Measurements from ENCODE around the gene DEGS2.
"Not testable (repeated sequence)": the region's sequence is repeated elsewhere in the genome, so short reads cannot be mapped to it uniquely, and the experiment has no call there.

Gene DEGS2

GRCh38 chr14:100180671-100181070 is 21.2 kb upstream of the DEGS2 start:
- not testable (repeated sequence) for DNase-seq

- no peak for DNase-seq
Measured at GRCh38 chr14:100178691-100179090, 19.2 kb upstream of the DEGS2 start.

DNA sequence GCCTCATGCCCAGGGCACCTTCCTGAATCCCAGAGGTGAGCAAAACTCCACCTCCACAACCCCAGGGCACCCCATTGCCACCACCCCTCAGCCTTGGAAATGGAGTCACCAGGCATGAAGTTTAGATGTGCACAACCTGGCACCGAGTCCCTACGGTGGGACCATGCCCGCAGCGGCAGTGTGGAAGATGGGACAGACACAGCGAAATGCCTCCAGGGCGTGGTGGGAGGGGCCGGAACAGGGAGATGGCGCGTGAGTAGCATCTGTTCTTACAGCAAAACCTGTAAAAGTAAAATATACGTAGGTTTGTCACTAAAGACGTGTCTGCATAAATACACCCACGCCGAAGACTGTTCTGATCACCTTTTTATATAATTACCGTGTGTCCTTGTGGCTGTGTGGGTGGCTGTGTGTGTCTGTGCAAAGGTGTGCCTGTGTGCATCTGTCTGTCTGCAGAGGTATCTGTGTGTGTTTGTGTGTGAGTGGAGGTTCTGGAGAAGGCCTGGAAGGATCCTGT is 17.4 kb upstream of the DEGS2 start:
- DNase-seq, result no peak

DNA sequence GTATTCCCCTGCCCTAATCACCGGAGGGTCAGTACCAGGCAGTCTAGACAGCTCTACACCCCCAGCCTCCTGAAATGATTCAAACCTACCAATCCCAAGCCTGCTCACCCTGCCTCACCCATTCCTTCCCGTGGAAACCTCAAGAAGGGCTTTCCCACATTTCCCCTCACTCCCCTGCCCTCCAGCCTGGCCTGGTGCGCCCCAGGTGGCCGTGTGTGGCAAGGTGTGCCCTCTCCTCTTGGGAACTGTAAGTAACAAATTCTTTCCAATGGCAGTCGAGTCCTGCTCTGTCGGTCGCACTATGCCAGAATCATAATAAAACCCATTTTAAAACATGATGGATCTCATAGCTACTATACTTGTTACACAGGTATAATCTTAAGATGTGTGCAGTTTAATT is 13.9 kb upstream of the DEGS2 start:
- no peak for DNase-seq

GRCh38 chr14:100172811-100173210 is 13.4 kb upstream of the DEGS2 start:
- no peak for DNase-seq

DNA sequence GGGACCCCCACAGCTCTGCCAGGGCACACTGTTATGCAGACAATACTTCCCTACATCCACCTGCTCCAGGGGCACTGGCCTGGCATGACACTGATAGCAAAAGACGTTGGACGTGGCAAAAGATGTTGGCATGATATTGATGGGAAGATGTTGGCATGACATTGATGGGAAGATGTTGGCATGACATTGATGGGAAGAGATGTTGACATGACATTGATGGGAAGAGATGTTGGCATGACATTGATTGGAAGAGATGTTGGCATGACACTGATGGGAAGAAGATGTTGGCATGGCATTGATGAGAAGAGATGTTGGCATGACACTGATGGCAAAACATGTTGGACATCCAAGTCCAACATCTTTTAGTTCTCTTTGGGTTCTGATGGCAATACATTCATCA is 11.4 kb upstream of the DEGS2 start:
- no peak for DNase-seq

DNA sequence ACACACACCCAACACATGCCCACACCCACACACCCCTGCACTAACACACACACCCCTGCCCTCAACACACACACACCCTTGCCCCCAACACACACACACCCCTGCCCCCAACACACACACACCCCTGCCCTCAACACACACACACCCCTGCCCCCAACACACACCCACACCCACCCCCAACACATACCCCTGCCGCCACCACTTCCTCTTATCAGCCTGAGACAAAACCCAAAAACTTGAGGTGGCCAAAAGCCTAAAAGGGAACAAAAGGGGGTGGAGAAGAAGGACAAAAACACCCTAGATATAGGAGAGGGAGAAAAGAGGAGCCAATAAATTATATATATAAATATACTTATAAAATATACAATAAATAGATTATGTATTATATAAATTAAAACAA is 9.1 kb upstream of the DEGS2 start:
- DNase-seq, result no peak

DNA sequence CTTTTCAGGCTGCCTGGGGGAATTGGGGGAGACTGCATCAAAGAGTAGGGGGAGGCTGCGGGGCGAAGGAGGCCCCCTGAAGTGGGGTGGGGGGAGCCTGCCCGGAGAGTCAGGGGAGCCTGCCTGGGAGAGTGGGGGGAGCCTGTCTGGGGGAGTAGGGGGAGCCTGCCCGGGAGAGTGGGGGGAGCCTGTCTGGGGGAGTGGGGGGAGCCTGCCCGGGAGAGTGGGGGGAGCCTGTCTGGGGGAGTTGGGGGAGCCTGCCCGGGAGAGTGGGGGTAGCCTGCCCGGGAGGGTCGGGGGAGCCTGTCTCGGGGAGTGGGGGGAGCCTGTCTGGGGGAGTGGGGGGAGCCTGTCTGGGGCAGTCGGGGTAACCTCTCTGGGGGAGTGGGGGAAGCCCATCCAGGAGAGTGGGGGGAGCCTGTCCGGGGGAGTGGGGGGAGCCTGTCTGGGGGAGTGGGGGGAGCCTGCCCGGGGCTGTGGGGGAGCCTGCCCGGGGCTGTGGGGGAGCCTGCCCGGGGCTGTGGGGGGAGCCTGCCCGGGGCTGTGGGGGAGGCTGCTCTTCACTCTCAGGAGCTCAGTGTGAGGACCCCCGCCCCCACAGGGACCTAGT is 6.5 kb upstream of the DEGS2 start:
- no peak for DNase-seq

DNA sequence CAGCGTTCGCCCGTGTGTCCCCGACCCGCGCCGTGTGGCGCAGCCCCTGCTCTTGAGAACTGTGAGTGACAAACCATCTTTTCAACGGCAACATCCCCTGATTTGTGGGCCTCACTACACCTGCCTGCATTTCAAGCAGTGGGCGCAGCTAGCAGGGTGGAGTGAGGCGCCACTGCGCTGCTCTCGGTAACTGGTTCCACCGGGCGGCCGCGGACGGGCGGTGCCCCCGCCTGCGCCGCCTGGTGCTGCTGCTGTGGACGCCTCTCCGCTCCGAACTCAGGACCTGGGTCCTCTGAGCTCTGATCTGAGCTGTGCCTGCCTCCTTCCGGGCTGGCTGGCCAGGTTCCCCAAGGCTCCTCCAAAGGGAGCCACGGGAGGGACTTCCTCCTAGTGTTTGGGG is 5.9 kb upstream of the DEGS2 start:
- DNase-seq, result no peak

- DNase-seq, result no peak
Measured at GRCh38 chr14:100160534-100160916, 1.1 kb upstream of the DEGS2 start.

GRCh38 chr14:100159865-100160533 is 554 bp upstream of the DEGS2 start:
- DNase-seq, result no peak

DNA sequence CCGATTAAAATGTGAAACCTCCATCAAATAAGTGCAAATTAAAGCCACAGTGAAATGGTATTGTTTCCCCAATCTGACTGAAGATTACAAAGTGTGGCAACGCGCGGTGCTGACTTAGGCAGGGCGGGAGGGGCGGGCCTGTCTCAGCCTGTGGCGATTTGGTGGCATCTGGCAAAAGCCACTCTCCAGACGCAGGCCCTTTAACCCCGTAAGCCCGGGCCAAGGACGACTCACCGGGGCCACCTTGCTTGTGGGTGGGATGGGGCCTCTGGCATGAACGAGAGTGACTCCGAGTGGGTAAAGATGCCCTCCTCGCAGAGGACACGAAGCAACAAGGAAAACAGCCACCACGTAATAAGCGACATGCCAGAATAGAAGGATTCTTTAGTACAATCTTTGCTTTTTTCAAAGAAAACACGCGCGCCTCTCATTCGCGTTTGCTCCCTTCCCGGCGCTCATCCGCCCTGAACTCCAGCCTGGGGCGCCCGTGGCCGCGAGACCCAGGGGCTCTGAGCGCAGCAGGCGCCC is 815 bp downstream of the DEGS2 start:
- no peak for DNase-seq

DNA sequence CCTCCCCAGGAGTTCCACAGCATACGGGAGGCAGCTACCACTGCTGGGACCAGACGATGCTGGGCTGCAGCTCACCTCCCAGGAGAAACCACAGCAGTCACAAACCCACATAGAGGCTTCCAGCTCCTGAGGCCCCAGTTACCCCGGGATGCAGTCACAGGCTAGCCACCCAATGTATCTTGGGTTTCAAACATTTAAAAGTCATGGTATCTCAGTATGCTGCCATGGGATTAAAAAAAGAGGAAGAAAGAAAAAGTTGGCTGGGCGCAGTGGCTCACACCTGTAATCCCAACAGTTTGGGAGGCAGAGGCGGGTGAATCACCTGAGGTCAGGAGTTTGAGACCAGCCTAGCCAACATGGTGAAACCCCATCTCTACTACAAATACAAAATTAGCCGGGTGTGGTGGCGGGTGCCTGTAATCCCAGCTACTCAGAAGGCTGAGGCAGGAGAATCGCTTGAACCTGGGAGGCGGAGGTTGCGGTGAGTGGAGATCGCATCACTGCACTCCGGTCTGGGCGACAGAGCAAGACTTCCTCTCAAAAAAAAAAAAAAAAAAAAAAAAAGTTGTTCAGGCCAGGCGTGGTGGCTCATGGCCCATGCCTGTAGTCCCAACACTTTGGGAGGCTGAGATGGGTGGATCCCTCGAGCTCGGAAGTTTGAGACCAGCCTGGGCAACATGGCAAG is 1.8 kb downstream of the DEGS2 start:
- DNase-seq, result not testable (repeated sequence)

GRCh38 chr14:100156776-100157175 is 2.7 kb downstream of the DEGS2 start:
- DNase-seq, result no peak

- DNase-seq, result no peak
Measured at GRCh38 chr14:100155756-100156616, 3.5 kb downstream of the DEGS2 start.

- DNase-seq, result peak in 1 of 56 donors; percentile 14
Measured at GRCh38 chr14:100155049-100155621, 4.3 kb downstream of the DEGS2 start.

DNA sequence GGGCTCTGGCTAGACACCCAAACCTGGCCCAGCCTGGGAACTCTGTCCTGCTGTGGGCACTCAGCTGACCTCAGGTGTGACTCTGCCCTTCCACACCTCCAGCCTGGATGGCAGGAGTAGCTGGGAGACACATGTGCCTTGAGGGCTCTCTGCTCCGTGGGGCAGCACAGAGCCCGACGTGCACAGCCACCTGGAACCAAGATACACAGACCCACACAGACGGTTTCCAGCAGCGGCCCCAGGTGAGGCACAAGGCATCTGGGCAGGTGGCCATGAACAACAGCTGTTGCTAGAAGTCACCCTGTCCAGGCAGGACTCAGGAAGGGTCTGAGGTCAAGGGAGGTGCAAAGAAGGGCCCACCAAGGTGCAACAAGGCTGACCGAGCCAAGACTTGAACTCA is 5.9 kb downstream of the DEGS2 start:
- no peak for DNase-seq

GRCh38 chr14:100152091-100152490 is 7.4 kb downstream of the DEGS2 start:
- no peak for DNase-seq

DNA sequence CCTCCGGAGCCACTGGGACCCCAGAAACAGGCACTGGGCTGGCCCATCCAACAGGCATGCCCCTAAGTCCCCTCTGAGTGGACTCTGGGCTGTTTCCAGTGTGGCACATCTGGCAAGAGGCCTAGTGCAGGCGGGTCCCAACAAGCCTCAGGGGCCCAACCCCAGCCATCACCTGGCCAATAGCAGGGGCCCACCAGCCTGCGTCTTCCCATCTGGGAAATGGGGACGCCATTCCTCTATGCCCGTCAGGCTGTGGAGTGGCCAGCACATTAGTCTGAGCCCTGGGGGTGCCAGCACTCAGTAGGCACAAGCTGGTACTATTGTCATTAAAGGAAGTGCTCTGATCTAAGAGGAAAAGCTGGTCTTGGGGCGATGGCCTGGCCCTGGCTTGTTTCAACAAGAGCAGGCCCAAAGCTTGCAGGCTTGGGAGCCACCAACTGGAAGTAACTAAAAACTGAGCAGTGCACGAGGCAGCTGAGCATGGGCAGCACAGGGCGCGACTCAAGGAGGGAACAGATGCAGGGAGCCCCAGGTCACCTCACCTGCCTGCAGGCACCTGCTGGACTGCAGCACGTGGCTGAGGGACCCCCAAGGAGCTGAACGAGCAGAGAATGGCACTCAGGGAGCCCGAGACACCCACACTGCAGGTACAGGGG is 8.4 kb downstream of the DEGS2 start:
- peak in 1 of 56 donors; percentile 37 for DNase-seq

DNA sequence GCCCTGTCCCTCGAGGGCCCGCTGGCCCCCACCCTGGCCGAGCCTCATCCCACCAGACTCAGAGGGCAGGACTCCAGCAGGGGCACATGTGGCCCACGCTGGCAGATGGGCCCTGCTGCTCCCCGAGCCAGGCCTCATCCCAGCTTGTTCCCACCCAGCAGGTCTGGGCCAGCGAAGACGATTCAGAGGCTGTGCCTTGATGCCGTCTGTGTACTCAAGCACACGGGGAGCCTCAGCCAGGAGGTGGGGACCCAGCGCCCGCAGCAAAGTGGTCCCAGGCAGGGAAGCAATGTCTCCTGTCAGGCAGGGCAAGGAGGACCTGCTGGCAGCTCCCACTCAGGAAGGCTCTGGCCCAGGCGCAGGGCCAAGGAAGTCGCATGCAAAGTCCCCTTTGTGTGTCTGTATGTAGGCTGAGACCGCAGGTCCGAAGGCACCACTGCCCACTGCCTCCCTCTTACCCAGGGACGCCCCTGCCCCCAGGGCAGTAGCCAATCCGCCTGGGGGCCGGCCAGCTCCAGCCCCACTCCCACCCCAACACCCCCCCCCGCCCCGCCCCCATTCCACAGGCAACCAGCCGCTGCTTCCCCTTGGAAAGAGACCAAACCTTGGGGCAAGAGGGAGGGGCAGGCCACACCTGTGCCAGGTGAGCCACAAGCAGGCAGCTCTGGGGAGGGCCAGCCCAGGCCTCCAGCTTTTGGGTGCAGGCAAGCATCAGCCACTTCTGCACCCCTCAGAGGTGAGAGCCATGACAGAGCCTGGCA is 9.4 kb downstream of the DEGS2 start:
- DNase-seq, result no peak

Measured in amygdala (tissue), 56 donors.